NCI-H1694 treated with DMSO at 0.1 percent for 48 hours (cell line): ENCODE data around the gene RIPK4.
"Not testable (repeated sequence)": the region's sequence is repeated elsewhere in the genome, so short reads cannot be mapped to it uniquely, and the experiment has no call there.

Source experiments
- DNase-seq: peaks from one replicate; lab custom pipeline; 2025; lab: John Stamatoyannopoulos, UW

RIPK4 gene

GRCh38 chr21:41714299-41714865 lies 52.5 kb downstream of the RIPK4 start:
- not testable (repeated sequence) for DNase-seq

- DNase-seq = no peak
Measured at GRCh38 chr21:41713495-41714281, 53.2 kb downstream of the RIPK4 start.

GRCh38 chr21:41712730-41713129 lies 54.1 kb downstream of the RIPK4 start:
- no peak for DNase-seq

- DNase-seq = no peak
Measured at GRCh38 chr21:41712201-41712600, 54.7 kb downstream of the RIPK4 start.

- no peak for DNase-seq
Measured at GRCh38 chr21:41711416-41712007, 55.3 kb downstream of the RIPK4 start.

- no peak for DNase-seq
Measured at GRCh38 chr21:41710823-41711160, 56.1 kb downstream of the RIPK4 start.

GRCh38 chr21:41709965-41710822 lies 56.7 kb downstream of the RIPK4 start:
- no peak for DNase-seq

- DNase-seq = no peak
Measured at GRCh38 chr21:41709166-41709565, 57.7 kb downstream of the RIPK4 start.

GRCh38 chr21:41707960-41708330 lies 58.9 kb downstream of the RIPK4 start:
- DNase-seq = no peak

GRCh38 chr21:41707231-41707959 lies 59.5 kb downstream of the RIPK4 start:
- no peak for DNase-seq

GRCh38 chr21:41706678-41707077 lies 60.2 kb downstream of the RIPK4 start:
- no peak for DNase-seq

GRCh38 chr21:41706263-41706639 lies 60.6 kb downstream of the RIPK4 start:
- no peak for DNase-seq

GRCh38 chr21:41705546-41706262 lies 61.1 kb downstream of the RIPK4 start:
- DNase-seq = no peak

- no peak for DNase-seq
Measured at GRCh38 chr21:41703857-41704501, 62.9 kb downstream of the RIPK4 start.

- no peak for DNase-seq
Measured at GRCh38 chr21:41701749-41702148, 65.1 kb downstream of the RIPK4 start.

- no peak for DNase-seq
Measured at GRCh38 chr21:41699311-41699710, 67.5 kb downstream of the RIPK4 start.

GRCh38 chr21:41698071-41698470 lies 68.8 kb downstream of the RIPK4 start:
- no peak for DNase-seq

GRCh38 chr21:41695513-41695912 lies 71.3 kb downstream of the RIPK4 start:
- no peak for DNase-seq

GRCh38 chr21:41694042-41694441 lies 72.8 kb downstream of the RIPK4 start:
- DNase-seq = not testable (repeated sequence)

GRCh38 chr21:41692185-41692565 lies 74.7 kb downstream of the RIPK4 start:
- DNase-seq = no peak
